A549 (cell line): ENCODE data around the gene ABCD2. TPM values are rescaled to one million over a fixed set of nuclear protein-coding genes. Genes with fewer than 3 reads are reported as not detected.

Experiments
- ATAC-seq, 2 experiments: fragments of 200-7000 bp in 1 of 2; fragments of >200 bp in 1 of 2; cut with Nextera tagmentation in 1 of 2; cut with Tn5 transposase in 1 of 2; 3 replicates each; pipeline versions ENCODE4 v1.8.0 to v1.9.1; 2018 to 2020; ENCODE audit warnings: mild to moderate bottlenecking in 1 of 2, moderate library complexity in 1 of 2
- CTCF ChIA-PET: fragments of 300-600 bp; sonication (Branson Sonifier 250); formaldehyde crosslinking; extraction: SDS; loops from one replicate; lab custom pipeline; 2021; ENCODE audit warnings: antibody characterized with exemption, inconsistent platforms; lab: Yijun Ruan, JAX
- POLR2A ChIA-PET: fragments of 350-600 bp; formaldehyde crosslinking; extraction: SDS; loops from one replicate; lab custom pipeline; 2021; ENCODE audit warnings: antibody characterized with exemption, inconsistent platforms; lab: Yijun Ruan, JAX
- DNase-seq, 2 experiments: peaks; one replicate each; pipeline versions ENCODE4 v3.0.0 to v3.0.0-alpha.2; 2011 to 2016; ENCODE audit warnings: low read depth in 1 of 2, low spot score in 1 of 2
- FAIRE-seq: peaks from 2 replicates; lab custom pipeline; 2011; peaks lifted over from hg19 to GRCh38; lab: Jason Lieb, UNC
- H3K27ac ChIP-seq, 2 experiments: fragments of >200 bp; sonication (Bioruptor Twin); formaldehyde crosslinking; 3 replicates each; pipeline ENCODE4 v1.5.1; 2016 to 2017
- H3K4me1 ChIP-seq: fragments of >200 bp; sonication (Bioruptor Twin); formaldehyde crosslinking; 3 replicates; pipeline ENCODE4 v1.6.1; 2016
- H3K4me2 ChIP-seq: fragments of >200 bp; sonication (Bioruptor Twin); formaldehyde crosslinking; 3 replicates; pipeline ENCODE4 v1.6.1; 2016
- H3K4me3 ChIP-seq: fragments of >200 bp; sonication (Bioruptor Twin); formaldehyde crosslinking; 3 replicates; pipeline ENCODE4 v1.5.1; 2016
- H3K9me3 ChIP-seq: fragments of >200 bp; sonication (Bioruptor Twin); formaldehyde crosslinking; 3 replicates; pipeline ENCODE4 v1.6.1; 2016
- CBX2 ChIP-seq: fragments of 200-600 bp; sonication (generic); IDR thresholded peaks from 2 replicates; pipeline ENCODE4 v1.6.1; 2016; ENCODE audit warnings: low read depth, mild to moderate bottlenecking, borderline replicate concordance
- FOXS1 ChIP-seq: fragments of 250-450 bp; sonication (Bioruptor Pico); IDR thresholded peaks from 2 replicates; pipeline ENCODE4 v1.5.0; 2020; ENCODE audit warnings: mild to moderate bottlenecking, moderate library complexity
- HEYL ChIP-seq: fragments of 250-450 bp; sonication (Bioruptor Pico); IDR thresholded peaks from 2 replicates; pipeline ENCODE4 v1.8.0; 2021; ENCODE audit warnings: mild to moderate bottlenecking, moderate library complexity
- JUN ChIP-seq, 2 experiments: fragments of >200 bp; sonication (Bioruptor Twin); formaldehyde crosslinking; IDR thresholded peaks; 2 replicates in 1 of 2; 3 replicates in 1 of 2; pipeline ENCODE4 v1.6.1; 2016 to 2017
- KDM1A ChIP-seq: fragments of 200-600 bp; sonication (generic); IDR thresholded peaks from 2 replicates; pipeline ENCODE4 v1.6.1; 2016; ENCODE audit warnings: low read depth, mild to moderate bottlenecking
- MAZ ChIP-seq: fragments of 150-350 bp; IDR thresholded peaks from 2 replicates; pipeline ENCODE4 v1.6.1; 2014; ENCODE audit warnings: antibody characterized with exemption, low read depth, low read length, borderline replicate concordance
- PHF8 ChIP-seq: fragments of 200-600 bp; sonication (generic); IDR thresholded peaks from 2 replicates; pipeline ENCODE4 v1.6.1; 2016; ENCODE audit warnings: low read depth, mild to moderate bottlenecking, antibody characterized with exemption, moderate library complexity, borderline replicate concordance
- RAD21 ChIP-seq, 2 experiments: fragments of >200 bp in 1 of 2; sonication (Bioruptor Twin) in 1 of 2; formaldehyde crosslinking in 1 of 2; IDR thresholded peaks in 1 of 2; conservative IDR thresholded peaks in 1 of 2; 2 replicates in 1 of 2; 3 replicates in 1 of 2; pipeline ENCODE4 v1.6.1; 2012 to 2018; ENCODE audit warnings: inconsistent platforms in 1 of 2
- RARB ChIP-seq: fragments of 250-450 bp; sonication (Bioruptor Pico); IDR thresholded peaks from 2 replicates; pipeline ENCODE4 v1.8.0; 2021; ENCODE audit warnings: mild to moderate bottlenecking, moderate library complexity
- RFX5 ChIP-seq: fragments of 450-650 bp; IDR thresholded peaks from 2 replicates; pipeline ENCODE4 v1.7.1; 2014; ENCODE audit warnings: antibody characterized with exemption, mild to moderate bottlenecking, moderate library complexity
- SMC3 ChIP-seq: fragments of >200 bp; sonication (Bioruptor Twin); formaldehyde crosslinking; IDR thresholded peaks from 3 replicates; pipeline ENCODE4 v1.6.1; 2018; ENCODE audit warnings: inconsistent platforms
- ZFP36 ChIP-seq: fragments of 450-650 bp; IDR thresholded peaks from 2 replicates; pipeline ENCODE4 v1.6.1; 2014; ENCODE audit warnings: borderline replicate concordance; ENCODE audit not compliant: partially characterized antibody
- ZNF302 ChIP-seq: fragments of 250-450 bp; sonication (Bioruptor Pico); IDR thresholded peaks from 2 replicates; pipeline ENCODE4 v1.9.0; 2021; ENCODE audit warnings: inconsistent platforms, mild to moderate bottlenecking, moderate library complexity
- WGBS: methylation state at CpG from one replicate; pipeline ENCODE4 v1.1.6; 2017; ENCODE audit errors: missing lambda C conversion rate; 5-methylcytosine and 5-hydroxymethylcytosine counted together
- polyA minus RNA-seq: library from RNA; depleted of rRNA, polyadenylated mRNA; stranded (reverse); fragments of >200 nt; gene quantifications from 2 replicates; pipeline ENCODE4 v1.2.3, GENCODE V29; 2011; rRNA and poly(A)+ RNA removed
- polyA plus RNA-seq, 4 experiments: library from polyadenylated mRNA; depleted of rRNA in 3 of 4; stranded (reverse); fragments of >200 nt; fragmentation: RNase III in 1 of 4; extraction: RNeasy Plus Mini Kit Qiagen cat#74134 plus additional on column Dnase treatment in 1 of 4; gene quantifications; 2 replicates in 3 of 4; 3 replicates in 1 of 4; pipeline ENCODE4 v1.2.3, GENCODE V29; 2011 to 2017
- TF ChIP-seq, protein P1 (sequence below): fragments of >200 bp; sonication (Bioruptor Twin); formaldehyde crosslinking; IDR thresholded peaks from 3 replicates; pipeline ENCODE4 v1.5.1; 2016
- TF ChIP-seq, protein P2 (sequence below): IDR thresholded peaks from 2 replicates; pipeline ENCODE4 v1.6.1; 2012
- TF ChIP-seq, protein P3 (sequence below): fragments of 250-450 bp; sonication (Bioruptor Pico); IDR thresholded peaks from 2 replicates; pipeline ENCODE4 v1.5.0; 2020; ENCODE audit warnings: low read depth, mild to moderate bottlenecking, moderate library complexity
- TF ChIP-seq, protein P4 (sequence below): fragments of >200 bp; sonication (Bioruptor Twin); formaldehyde crosslinking; IDR thresholded peaks from 2 replicates; pipeline ENCODE4 v1.6.1; 2016

Gene ABCD2
- polyA plus RNA-seq (2011; rRNA removed) (not detected in 2 replicates), polyA plus RNA-seq (2017; fragmentation: RNase III; extraction: RNeasy Plus Mini Kit Qiagen cat#74134 plus additional on column Dnase treatment) (0.01 TPM in 1 of 3 replicates, not detected in the others), polyA minus RNA-seq (not detected in 2 replicates)
- not detected in 2 replicates for polyA plus RNA-seq (2012; cell fraction: cytosol; rRNA removed)
- not detected in 2 replicates for polyA plus RNA-seq (2012; cell fraction: nucleus; rRNA removed)

DNA sequence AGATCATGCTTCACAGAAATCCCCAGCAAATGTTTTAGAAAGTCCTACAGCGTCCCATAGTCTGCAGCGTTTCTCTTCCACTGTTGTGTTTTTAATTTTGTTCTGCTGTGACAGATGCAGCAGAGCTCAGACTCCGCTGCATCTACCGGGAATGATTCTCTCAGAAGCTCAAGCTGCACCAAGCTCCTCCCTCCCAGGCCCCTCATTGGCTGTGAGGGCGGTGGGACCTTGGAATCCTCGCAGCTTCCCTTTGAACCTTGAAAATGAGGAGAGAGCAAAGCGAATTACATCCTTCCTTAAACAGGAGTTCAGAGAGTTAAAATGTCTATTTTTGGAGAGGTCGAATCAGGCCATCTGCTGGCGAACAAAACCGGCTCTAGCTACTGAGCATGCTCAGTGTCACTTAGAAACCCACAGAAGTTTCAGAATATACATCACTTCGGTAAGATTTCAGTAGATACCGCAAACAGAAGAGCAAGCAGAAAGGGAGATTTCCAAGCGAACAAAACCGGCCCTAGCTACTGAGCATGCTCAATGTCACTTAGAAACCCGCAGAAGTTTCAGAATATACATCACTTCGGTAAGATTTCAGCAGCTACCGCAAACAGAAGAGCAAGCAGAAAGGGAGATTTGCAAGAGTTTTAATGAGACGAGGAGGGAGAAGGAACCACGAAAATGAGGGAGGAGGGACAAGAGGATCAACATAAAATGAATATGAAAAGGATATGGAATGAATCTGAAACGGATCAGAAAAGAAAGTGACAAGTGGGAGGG is at the start of gene ABCD2:
Gene ABCD2, minus strand, starts transcription at position 144 of the 774 bp plus-strand sequence. CDS start 188 bp downstream, outside the sequence.
- ChIA-PET POLR2A (interaction anchor here (1.2 kb wide), 1 partner anchor 177 kb away, joined by 5 read pairs; the partner anchor contains the start of gene KIF21A), CTCF (interaction anchor here (1.0 to 2.3 kb wide), 4 partner anchors 36 to 301 kb away, joined by 3 to 7 read pairs (median 4); no protein-coding TSS in a partner anchor)
- WGBS = 1% methylated on average over 20 of the region's 20 CpGs
- DNase-seq = peak; percentile 49 to 65
- TF ChIP-seq SMC3 (peak; percentile 28; the same call in 1 of the 3 replicates), RAD21 (conservative IDR thresholded peaks at IDR 0.05 in 1 of 2, IDR thresholded peaks at IDR 0.05 in 1 of 2) (peak; percentile 17 to 35; a peak in 1 of 5 replicates), KDM1A (no peak)
- TF ChIP-seq, protein P1, sequence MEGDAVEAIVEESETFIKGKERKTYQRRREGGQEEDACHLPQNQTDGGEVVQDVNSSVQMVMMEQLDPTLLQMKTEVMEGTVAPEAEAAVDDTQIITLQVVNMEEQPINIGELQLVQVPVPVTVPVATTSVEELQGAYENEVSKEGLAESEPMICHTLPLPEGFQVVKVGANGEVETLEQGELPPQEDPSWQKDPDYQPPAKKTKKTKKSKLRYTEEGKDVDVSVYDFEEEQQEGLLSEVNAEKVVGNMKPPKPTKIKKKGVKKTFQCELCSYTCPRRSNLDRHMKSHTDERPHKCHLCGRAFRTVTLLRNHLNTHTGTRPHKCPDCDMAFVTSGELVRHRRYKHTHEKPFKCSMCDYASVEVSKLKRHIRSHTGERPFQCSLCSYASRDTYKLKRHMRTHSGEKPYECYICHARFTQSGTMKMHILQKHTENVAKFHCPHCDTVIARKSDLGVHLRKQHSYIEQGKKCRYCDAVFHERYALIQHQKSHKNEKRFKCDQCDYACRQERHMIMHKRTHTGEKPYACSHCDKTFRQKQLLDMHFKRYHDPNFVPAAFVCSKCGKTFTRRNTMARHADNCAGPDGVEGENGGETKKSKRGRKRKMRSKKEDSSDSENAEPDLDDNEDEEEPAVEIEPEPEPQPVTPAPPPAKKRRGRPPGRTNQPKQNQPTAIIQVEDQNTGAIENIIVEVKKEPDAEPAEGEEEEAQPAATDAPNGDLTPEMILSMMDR = peak; percentile 36; the same call in 2 of the 3 replicates
- peak; percentile 97 to 99 for ATAC-seq
- peak; percentile 7 for FAIRE-seq
- Histone ChIP-seq H3K4me2 (peak within 1 kb of the TSS; percentile 89), H3K27ac (peak within 1 kb of the TSS; percentile 13 to 48; a peak in 3 of 6 replicates), H3K4me3 (peak within 1 kb of the TSS; percentile 55), H3K4me1 (no peaks in the 10 kb centered on the region), H3K9me3 (no peaks in the 10 kb centered on the region)

DNA sequence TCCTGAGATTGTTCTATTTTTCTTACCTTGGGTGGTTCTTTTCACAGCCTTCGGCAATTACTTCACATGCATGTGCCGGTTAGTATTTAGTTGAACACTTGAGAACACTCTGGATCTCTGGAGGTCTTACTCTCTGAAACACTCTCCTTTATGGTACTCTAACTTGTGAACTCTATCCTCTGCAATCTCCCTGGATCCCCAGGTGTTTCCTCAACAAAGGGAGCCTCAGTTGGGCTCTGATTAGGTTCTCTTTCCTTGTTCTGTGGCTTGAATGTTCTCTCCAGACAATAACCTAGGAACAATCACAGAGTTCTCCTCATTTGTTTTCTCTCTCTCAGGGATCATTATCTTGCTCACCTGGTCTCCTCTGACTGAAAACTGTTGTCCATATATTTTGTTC is 40.5 kb upstream of the ABCD2 start:
- no peak for DNase-seq
- no peak for ATAC-seq
- CTCF ChIA-PET = no interaction called here
- no peaks in the 10 kb centered on the region for H3K4me1 ChIP-seq
- no peak for TF ChIP-seq ZNF302 (CRISPR knock-in tag)
- TF ChIP-seq, protein P2, sequence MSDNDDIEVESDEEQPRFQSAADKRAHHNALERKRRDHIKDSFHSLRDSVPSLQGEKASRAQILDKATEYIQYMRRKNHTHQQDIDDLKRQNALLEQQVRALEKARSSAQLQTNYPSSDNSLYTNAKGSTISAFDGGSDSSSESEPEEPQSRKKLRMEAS = no peak
- TF ChIP-seq FOXS1 = no peak
- TF ChIP-seq MAZ = no peak
- TF ChIP-seq, protein P1 = no peak
- TF ChIP-seq CBX2 = no peak
- TF ChIP-seq JUN (IDR thresholded peaks at IDR 0.05) = no peak
- no peak for TF ChIP-seq PHF8
- TF ChIP-seq, protein P3, sequence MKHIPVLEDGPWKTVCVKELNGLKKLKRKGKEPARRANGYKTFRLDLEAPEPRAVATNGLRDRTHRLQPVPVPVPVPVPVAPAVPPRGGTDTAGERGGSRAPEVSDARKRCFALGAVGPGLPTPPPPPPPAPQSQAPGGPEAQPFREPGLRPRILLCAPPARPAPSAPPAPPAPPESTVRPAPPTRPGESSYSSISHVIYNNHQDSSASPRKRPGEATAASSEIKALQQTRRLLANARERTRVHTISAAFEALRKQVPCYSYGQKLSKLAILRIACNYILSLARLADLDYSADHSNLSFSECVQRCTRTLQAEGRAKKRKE = no peak
- no peak for TF ChIP-seq SMC3
- TF ChIP-seq RFX5 = no peak
- TF ChIP-seq HEYL (CRISPR knock-in tag) = no peak
- TF ChIP-seq ZFP36 = no peak
- no peak for TF ChIP-seq RARB (CRISPR knock-in tag)
- TF ChIP-seq, protein P4, sequence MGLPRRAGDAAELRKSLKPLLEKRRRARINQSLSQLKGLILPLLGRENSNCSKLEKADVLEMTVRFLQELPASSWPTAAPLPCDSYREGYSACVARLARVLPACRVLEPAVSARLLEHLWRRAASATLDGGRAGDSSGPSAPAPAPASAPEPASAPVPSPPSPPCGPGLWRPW = no peak
- 74% methylated on average over 2 of the region's 2 CpGs for WGBS
- POLR2A ChIA-PET = no interaction called here
- H3K4me2 ChIP-seq = no peak overlapping the region
- H3K9me3 ChIP-seq = no peaks in the 10 kb centered on the region
- H3K4me3 ChIP-seq = no peak overlapping the region
- no peak for FAIRE-seq
- no peak overlapping the region for H3K27ac ChIP-seq
